C4-2B (cell line): ENCODE measurements around the gene MOB1B.

Experiments used
- ZFX ChIP-seq: fragments of 450-650 bp; IDR thresholded peaks from 2 replicates; pipeline ENCODE4 v1.6.1; 2017
- TF ChIP-seq, protein P1 (sequence below): fragments of 450-650 bp; conservative IDR thresholded peaks from 2 replicates; pipeline ENCODE4 v1.5.1; 2017; ENCODE audit warnings: mild to moderate bottlenecking

DNA sequence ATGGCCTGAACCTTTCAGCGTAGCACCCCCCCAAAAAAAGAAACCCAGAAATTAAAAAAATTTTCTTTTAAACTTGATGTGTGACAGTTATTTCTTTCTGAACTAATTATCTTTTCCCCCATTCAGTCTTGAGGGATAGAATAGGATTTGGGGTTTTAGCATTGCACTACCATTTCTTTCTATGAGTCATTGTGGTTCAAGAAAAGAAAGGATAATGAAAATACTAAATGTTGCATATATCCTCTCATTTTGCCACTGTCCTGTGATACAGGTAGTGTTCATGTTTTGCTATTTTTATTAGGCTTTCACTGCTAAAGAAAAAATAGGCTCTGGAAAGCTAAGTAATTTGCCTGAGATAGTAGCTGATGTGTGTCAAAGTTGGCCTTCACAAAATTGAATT lies 51.9 kb downstream of the MOB1B start:
- TF ChIP-seq, protein P1, sequence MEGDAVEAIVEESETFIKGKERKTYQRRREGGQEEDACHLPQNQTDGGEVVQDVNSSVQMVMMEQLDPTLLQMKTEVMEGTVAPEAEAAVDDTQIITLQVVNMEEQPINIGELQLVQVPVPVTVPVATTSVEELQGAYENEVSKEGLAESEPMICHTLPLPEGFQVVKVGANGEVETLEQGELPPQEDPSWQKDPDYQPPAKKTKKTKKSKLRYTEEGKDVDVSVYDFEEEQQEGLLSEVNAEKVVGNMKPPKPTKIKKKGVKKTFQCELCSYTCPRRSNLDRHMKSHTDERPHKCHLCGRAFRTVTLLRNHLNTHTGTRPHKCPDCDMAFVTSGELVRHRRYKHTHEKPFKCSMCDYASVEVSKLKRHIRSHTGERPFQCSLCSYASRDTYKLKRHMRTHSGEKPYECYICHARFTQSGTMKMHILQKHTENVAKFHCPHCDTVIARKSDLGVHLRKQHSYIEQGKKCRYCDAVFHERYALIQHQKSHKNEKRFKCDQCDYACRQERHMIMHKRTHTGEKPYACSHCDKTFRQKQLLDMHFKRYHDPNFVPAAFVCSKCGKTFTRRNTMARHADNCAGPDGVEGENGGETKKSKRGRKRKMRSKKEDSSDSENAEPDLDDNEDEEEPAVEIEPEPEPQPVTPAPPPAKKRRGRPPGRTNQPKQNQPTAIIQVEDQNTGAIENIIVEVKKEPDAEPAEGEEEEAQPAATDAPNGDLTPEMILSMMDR: no peak
- no peak for TF ChIP-seq ZFX
